ENCODE data around the gene CAGE1.
"Not testable (repeated sequence)": the region's sequence is repeated elsewhere in the genome, so short reads cannot be mapped to it uniquely, and the experiment has no call there.

The CAGE1 gene

DNA sequence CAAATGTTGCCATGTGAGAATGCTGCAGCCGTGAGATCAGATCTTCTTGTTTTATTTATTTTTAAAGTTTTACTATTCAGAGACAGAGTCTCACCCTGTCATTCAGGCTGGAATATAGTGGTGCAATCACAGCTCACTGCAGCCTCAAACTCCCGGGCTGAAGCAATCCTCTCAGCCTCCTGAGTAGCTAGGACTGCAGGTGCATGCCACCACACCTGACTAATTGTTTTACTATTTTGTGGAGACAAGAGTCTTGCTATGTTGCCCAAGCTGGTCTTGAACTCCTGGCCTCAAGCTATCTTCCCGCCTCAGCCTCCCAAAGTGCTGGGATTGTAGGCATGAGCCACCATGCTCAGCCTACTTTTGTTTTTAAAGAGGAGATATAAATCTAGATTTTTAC lies 54.0 kb downstream of the CAGE1 start:
- DNase-seq, result no peak

DNA sequence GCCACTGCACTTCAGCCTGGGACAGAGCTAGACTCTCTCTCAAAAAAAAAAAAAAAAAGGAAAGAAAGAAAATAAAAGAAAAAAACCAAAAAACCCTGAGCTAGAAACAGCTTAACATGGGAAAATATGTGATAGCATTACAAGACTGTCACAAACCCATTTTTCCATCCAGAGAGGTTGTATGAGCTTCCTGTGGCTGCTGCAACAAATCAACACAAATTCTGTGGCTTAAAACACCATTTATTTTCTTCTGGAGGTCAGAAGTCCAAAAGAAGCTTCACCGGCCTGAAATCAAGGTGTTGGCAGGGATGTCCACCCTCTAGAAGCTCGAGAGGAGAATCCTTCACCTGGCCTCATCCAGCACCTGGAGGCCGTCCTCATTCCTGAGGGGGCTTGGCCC lies 54.9 kb downstream of the CAGE1 start:
- no peak for DNase-seq

DNA sequence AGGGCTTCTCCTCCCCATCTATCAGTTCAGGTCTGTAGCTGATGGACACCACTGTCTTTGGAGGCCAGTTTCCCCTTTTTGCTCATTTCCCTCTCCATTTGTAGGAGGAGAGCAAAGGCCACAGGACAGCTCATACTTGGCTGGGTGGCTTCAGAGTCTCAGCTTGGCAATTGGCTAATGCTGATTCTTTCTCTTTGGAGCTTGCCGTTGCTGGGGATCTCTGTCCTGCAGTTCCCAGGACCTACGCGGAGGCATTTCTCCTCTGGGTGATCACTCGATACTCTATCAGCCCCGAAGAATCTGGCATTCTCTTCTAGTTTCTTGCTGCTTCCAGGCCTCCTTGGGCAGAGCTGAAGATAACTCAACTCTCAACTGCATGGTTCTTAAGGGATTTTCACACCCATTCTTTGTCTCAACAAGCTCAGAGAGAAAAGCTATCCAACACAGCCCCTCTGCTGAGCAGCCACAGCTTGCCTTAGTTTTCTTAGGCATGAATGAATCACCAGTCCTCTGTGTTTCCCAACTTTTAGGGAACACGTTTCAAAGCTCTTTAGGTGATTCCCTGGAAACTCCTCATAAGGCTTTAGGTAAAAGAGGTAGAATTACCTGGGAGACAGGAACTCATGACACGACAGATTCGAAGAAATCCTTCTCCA lies 57.3 kb downstream of the CAGE1 start:
- no peak for DNase-seq

DNA sequence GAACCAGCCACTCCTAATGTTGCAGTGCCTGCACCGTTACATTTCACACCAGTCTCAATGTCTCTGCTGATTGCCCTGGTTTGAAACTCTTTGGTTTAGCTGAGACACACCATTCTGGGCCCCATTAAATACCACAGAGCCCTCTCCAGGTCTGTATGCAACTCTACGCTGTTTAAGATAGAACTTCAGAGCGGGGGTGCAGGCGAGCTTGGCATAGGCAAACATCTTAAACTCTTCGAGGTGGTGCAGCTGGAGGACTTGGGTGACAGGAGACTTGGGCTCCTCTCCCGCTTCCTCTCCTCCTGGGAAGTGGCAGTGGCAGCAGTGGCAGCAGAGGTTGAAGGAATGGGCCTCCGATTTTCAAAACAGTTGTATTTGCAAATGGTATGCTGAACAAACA lies 58.1 kb downstream of the CAGE1 start:
- no peak for DNase-seq

DNA sequence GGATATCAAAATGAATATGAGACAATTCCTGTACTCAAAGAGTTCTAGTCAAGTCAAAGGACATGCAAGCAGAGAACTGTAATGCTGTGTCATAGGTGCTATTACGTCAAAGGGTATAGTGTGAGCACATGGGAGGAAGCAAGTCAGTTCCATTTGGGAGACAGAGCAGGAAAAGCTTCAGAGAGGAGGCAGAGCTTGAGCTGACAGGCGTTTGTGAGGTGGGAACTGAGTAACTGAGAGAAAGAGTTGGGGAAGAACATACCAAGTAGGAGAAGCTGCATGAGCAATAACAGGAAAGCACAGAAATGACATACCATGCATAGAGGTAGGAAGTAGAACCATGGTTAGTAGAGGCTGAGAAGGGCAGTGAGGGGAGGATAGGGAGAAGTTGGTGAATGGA lies 61.3 kb downstream of the CAGE1 start:
- no peak for DNase-seq

DNA sequence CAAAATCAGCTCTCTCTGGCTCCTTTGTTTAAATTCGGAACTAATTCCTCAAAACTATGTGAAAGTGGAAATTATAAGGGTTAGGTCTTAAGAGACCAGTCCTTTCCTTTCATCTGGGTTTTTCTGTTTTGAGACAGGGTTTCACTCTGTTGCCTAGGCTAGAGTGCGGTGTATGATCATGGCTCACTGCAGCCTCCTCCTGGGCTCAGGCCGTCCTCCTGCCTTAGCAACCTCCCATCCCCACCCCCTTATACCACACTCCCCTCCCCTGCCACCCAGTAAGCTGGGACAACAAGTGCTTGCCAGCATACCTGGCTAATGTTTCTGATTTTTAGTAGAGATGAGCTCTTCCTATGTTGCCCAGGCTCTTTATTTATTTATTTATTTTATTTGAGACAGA lies 63.8 kb downstream of the CAGE1 start:
- DNase-seq, result no peak

DNA sequence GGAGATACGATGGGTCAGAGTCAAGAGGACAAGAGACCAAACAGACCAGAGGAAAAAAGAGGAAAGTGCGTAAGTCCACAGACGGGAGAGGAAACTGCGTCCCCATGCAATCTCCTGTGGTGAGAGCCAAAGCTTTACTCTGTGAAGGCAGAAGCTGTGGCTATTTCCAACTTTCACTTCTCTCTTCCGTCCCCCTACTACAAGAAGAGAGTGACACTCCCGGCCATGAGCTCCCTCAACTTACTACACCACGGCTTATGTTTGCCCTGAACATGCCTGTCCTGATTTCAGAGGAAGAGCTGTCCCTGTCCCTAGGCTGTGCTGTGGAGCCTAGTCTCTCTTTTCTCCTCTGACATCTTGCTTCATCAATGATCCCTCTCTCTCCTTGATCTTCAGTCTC lies 65.0 kb downstream of the CAGE1 start:
- peak; percentile 10 to 60 for DNase-seq

DNA sequence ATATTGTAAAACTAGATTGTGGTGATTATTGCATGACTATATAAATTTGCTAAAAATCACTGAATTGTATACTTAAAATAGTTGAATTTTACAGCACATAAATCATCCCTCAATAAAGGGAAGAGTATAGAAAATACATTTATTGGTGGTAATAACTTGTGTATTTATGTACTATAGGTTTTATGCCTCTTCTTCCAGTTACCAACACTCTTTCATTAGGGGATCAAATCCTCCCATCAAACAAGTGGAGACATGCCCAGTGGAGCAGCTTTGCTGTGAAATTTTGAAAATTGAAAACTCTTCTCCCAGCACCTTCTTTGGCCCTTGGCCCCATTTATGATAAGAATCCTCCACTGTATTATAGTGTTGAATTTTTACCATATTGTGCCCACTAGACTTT lies 66.5 kb downstream of the CAGE1 start:
- DNase-seq, result no peak

DNA sequence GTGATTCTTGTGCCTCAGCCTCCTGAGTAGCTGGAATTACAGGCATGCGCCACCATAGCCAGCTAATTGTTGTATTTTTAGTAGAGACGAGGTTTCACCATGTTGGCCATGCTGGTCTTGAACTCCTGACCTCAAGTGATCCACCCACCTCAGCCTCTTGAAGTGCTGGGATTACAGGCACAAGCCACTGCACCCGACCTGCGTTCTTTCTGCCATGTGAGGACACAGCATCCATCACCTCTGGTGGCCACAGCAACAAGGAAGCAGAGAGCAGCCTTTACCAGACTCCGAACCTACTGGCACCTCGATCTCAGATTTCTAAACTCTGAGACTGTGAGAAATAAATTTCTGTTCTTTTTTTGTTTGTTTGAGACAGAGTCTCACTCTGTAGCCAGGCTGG lies 67.7 kb downstream of the CAGE1 start:
- not testable (repeated sequence) for DNase-seq

DNA sequence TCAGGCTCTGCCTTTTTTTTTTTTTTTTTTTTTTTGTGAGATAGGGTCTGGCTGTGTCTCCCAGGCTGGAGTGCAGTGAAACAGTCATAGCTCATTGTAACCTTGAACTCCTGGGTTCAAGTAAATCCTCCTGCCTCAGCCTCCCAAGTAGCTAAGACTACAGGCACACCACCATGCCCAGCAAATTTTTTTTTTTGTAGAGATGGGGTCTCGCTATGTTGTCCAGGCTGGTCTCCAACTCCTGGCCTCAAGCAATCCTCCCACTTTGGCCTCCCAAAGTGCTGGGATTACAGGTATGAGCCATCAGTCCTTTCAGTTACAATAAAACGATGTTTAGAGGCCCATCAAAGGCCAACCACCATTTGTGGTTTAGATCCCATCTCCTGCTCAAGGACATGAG lies 70.1 kb downstream of the CAGE1 start:
- not testable (repeated sequence) for DNase-seq

DNA sequence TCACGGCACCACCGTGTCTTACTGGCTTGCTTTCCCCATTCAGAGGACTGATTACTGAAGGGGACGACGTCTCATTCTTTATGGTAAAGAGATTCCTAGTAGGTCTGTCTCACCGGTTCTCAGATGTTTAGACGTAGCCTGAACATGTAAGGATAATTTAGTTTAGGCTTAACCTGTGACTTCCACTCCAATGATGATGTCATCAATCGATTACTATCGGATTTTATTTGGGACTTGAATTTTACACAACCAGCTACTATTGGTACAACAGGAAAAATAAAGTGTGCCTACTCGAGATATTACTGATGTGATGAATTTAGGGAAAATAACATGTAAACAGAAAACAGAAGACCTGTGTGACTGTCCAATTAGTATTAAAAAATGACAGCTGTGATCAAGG lies 72.0 kb downstream of the CAGE1 start:
- no peak for DNase-seq

DNA sequence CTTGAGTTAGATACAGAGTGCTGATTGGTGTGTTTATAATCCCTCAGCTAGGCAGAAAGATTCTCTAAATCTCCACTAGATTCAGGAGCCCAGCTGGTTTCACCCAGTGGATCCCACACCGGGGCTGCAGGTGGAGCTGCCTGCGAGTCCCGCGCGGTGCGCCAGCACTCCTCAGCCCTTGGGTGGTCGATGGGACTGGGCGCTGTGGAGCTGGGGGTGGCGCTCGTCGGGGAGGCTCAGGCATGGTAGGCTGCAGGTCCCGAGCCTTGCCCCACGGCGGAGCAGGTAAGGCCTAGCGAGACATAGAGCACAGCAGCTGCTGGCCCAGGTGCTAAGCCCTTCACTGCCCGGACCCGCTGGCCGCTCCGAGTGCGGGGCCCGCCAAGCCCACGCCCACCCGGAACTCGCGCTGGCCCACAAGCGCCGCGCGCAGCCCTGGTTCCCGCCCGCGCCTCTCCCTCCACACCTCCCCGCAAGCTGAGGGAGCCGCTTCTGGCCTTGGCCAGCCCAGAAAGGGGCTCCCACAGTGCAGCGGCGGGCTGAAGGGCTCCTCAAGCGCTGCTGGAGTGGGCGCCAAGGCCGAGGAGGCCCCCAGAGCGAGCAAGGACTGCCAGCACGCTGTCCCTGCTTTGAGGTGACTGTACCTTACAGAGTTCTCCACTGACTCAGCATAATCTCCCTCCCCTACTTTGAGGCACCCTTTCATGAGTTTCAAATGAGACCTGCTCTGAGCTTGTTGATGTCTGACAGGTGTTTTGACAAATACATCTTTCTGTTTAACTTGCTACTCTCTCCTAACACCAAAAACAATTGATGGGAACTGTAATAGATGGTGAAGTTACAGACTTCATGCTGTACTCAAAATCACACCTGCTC lies 72.6 kb downstream of the CAGE1 start:
- DNase-seq, result no peak

DNA sequence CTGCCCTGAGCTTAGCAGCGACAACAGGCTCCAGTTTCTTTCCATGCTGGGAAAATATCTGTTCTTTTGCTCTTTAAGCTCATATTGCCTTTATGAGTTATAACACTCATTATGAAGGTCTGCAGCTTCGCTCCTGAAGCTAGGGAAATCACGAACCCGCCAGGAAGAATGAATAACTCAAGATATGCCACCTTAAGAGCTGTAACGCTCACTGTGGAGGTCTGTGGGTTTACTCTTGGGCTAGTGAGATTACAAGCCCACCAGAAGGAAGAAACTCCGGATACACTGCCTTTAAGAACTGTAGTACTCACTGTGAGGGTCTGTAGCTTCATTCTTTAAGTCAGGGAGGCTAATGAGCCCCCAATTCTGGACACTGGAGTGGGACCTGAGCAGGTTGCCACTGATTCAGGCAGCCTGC lies 73.6 kb downstream of the CAGE1 start:
- no peak for DNase-seq

DNA sequence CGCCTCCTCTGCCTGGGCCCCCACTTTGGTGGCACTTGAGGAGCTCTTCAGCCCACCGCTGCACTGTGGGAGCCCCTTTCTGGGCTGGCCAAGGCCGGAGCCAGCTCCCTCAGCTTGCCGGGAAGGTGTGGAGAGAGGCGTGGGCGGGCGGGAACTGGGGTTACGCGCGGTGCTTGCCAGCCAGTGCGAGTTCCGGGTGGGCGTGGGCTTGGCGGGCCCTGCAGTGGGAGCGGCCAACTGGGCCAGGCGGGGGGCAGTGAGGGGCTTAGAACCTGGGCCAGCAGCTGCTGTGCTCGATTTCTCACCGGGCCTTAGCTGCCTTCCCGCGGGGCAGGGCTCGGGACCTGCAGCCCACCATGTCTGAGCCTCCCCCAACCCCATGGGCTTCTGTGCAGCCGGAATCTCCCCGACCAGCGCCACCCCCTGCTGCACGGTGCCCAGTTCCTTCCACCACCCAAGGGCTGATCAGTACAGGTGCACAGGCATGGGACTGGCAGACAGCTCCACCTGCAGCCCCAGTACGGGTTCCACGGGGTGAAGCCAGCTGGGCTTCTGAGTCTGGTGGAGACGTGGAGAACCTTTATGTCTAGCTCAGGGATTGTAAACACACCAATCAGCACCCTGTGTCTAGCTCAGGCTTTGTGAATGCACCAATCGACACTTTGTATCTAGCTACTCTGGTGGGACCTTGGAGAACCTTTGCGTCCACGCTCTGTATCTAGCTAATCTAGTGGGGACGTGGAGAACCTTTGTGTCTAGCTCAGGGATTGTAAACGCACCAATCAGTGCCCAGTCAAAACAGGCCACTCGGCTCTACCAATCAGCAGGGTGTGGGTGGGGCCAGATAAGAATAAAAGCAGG lies 74.2 kb downstream of the CAGE1 start:
- not testable (repeated sequence) for DNase-seq

DNA sequence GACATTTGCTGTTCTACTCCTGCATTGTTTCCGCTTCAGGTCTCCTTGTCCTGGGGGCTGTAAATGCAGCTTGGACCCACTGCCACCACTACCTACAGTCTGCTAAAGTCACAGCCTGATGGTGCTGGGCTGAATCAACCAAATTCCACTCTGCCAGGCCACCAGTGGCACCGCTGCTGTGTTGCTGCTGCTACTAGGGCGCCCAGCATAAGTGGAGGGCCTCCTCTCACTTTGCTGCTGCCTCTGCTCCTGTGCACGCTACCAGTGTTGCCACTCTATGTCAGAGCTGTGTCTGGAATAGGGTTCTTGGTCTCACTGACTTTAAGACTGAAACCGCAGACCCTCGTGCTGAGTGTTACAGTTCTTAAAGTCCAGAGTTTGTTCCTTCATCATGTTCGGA lies 75.1 kb downstream of the CAGE1 start:
- DNase-seq, result no peak

DNA sequence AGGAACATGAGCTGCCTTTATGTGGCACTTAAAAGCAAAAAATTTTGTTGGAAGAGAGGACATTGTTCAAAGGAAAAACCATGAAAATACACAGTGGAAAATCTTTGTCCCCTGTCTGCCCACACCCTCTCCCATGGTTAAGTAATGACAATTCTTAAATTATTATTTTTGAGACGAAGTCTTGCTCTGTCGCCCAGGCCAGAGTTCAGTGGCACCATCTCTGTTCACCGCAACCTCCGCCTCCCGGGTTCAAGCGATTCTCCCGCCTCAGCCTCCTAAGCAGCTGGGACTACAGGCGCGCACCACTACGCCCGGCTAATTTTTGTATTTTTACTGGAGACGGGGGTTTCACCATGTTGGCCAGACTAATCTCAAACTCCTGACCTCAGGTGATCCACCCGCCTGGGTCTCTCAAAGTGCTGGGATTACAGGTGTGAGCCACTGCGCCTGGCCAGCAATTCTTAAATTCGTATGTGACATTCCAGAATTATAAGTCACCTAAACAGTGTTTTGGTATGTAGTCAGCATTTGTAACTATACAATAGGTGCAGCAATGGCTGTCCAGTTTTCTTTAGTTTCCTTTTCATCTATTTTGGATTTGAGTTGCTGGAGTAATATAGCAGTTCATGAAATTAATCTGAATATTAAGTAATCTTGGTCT lies 75.9 kb downstream of the CAGE1 start:
- no peak for DNase-seq

DNA sequence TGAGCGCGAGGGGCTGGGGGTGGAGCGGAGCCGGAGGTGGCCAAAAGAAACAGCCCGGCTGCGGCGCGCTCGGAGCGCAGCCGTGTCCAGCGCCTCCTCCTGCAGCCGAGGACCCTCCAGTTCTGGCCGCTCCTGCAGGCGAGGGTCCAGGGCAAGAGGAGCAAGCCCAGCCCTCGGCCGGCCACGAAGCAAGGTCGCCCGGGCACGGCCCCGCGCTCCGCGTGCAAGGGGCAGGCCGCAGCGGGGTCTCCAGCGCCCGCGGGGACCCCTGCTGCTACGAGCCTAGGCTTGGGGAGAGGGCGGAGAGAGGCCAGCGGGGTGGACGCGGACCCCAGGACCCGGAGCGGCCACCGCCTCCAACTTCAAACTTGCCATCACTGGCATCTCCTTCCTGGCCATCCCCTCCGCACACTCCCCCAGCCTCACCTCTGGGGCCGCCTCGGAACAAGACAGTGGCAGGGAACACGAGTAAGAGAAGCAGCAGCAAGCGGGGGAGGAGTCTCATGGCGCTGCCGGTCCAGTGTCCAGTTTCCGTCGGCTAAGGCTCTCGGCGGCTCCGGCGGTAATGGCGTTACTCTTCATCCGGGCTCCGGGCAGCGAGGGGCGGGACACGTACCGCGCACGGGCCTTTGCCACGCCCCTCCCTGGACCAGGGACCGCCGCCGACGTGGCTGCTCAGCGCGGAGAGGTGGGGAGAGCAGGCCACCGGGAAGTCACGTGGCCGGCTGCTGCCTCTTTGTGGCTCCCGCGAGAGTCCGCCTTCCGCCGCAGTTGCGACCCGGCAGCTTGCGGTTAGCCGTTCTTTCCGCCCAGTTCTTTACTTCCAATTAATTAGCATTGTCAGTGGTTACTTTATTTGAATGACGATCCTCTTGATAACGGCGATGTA lies 76.7 kb downstream of the CAGE1 start, which contains the start of gene SSR1:
Gene SSR1 (minus strand): TSS at position 584 of the 889 bp plus-strand sequence. CDS start 79 bp downstream, at position 505.
- DNase-seq, result peak; percentile 93 to 96

DNA sequence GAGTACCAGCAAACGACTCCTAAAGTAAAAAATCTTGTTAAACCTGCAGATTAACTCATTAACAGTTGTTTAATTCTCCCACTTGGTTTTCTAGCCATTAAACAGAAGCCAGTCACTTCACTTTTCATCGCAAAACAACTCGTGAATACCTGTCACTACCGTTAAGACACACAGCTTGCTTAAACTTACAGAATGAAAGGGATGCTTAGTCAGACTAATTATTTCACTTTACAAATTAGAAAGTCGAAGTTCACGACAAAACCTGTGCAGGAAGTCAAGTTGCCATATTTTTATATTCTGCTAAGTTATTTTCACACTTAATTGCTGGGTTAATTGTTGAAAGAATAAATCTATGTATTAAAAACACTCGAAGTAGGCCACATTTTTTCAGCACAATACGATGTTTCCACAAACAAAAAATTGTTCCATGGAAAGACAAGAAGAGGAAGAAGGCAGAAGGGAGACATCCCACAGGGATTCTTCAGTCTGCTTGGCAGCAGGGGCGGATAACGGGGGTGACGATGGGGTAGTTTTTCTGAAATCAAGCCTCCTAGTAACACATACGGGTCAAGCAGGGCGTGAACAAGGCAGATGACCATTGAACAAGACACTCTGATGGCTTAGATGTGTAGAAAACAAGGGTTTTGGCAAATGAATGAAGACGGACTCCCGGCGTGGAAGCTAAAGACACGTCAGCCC lies 77.5 kb downstream of the CAGE1 start:
- peak in 1 of 2 donors; percentile 2 for DNase-seq

DNA sequence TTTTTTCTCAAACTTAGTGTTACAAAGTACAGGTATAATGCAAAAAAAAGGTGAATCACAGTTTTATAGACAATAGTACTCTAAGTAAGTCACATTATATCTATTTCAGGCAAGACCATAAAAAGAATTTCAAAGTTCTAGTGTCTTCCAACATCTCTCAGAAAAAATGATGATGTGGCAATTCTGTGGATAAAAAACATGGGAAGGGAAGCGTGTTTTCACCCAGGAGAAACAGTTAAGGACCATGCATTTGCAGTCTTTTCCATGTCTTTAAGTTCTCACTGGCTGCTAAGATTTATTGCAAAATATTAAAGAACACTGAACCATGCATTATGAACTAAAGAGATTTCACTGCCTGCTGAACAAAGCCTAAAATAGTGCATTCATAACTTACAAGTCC lies 78.4 kb downstream of the CAGE1 start:
- no peak for DNase-seq

DNA sequence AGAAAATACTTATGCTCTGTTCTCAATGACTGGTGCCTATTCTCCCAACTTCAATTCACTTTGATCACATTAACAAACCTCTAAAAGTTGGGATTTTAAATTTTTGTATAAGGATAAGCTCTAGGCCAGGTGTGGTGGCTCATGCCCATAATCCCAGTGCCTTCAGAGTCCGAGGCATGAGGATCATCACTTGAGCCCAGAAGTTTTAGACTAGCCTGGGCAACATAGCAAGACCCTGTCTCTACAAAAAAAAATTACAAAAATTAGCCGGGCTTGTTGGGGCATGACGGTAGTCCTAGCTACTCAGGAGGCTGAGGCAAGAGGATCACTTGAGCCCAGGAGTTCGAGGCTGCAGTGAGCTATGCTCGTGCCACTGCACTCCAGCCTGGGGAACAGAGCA lies 80.5 kb downstream of the CAGE1 start:
- DNase-seq, result no peak

DNA sequence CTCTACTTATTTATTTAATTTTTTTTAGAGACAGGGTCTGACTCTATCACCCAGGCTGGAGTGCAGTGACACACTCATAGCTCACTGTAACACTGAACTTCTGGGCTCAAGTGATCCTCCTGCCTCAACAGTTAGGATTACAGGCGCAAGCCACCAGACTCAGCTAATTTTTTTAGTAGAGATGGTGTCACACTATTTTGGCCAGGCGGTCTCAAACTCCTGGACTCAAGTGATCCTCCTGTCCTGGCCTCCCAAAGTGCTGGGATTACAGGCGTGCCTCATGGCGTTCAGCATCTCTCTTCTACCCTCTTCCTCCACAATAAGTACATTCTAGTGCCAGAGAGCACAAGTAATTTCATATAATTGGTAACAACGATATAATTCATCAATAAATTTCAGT lies 82.0 kb downstream of the CAGE1 start:
- DNase-seq, result no peak

Measured in hippocampal formation (tissue), 2 donors.